GM23248 (cell line): ENCODE data around the gene VSX1. TPM values are rescaled to one million over a fixed set of nuclear protein-coding genes. Genes with fewer than 3 reads are reported as not detected.

Source experiments
- DNase-seq: peaks from one replicate; pipeline ENCODE4 v3.0.0-alpha.2; 2015
- H2AFZ ChIP-seq: fragments of 200-600 bp; sonication (generic); 2 replicates; pipeline ENCODE4 v1.6.1; 2016; ENCODE audit warnings: antibody characterized with exemption
- H3F3A ChIP-seq: fragments of 200-600 bp; sonication (generic); 2 replicates; pipeline ENCODE4 v1.6.1; 2016; ENCODE audit warnings: mild to moderate bottlenecking, antibody characterized with exemption, mixed run types; ENCODE audit not compliant: insufficient read depth
- H3K27ac ChIP-seq: fragments of 200-600 bp; sonication (generic); 2 replicates; pipeline ENCODE4 v1.5.1; 2016; ENCODE audit warnings: mild to moderate bottlenecking
- H3K27me3 ChIP-seq: fragments of 200-600 bp; sonication (generic); replicated peaks from 2 replicates; pipeline ENCODE4 v1.6.1; 2016; ENCODE audit warnings: mild to moderate bottlenecking; ENCODE audit not compliant: insufficient read depth
- H3K36me3 ChIP-seq: fragments of 200-600 bp; sonication (generic); 2 replicates; pipeline ENCODE4 v1.6.1; 2016; ENCODE audit warnings: low read depth, mild to moderate bottlenecking
- H3K4me1 ChIP-seq: fragments of 200-600 bp; sonication (generic); 2 replicates; pipeline ENCODE4 v1.6.1; 2016; ENCODE audit warnings: mild to moderate bottlenecking; ENCODE audit not compliant: insufficient read depth
- H3K4me2 ChIP-seq: fragments of 200-600 bp; sonication (generic); one replicate; pipeline ENCODE4 v1.6.1; 2016; ENCODE audit warnings: mild to moderate bottlenecking; ENCODE audit not compliant: unreplicated experiment
- H3K4me3 ChIP-seq: fragments of 200-600 bp; sonication (generic); 2 replicates; pipeline ENCODE4 v1.5.1; 2016; ENCODE audit warnings: mild to moderate bottlenecking
- H3K79me2 ChIP-seq: fragments of 200-600 bp; sonication (generic); 2 replicates; pipeline ENCODE4 v1.6.1; 2016; ENCODE audit warnings: mild to moderate bottlenecking; ENCODE audit not compliant: insufficient read depth
- H3K9ac ChIP-seq: fragments of 200-600 bp; sonication (generic); 2 replicates; pipeline ENCODE4 v1.6.1; 2016; ENCODE audit warnings: mild to moderate bottlenecking
- H3K9me2 ChIP-seq: fragments of 200-600 bp; sonication (generic); 2 replicates; pipeline ENCODE4 v1.6.1; 2016; ENCODE audit warnings: mixed run types, mild to moderate bottlenecking, moderate library complexity; ENCODE audit not compliant: insufficient read depth
- H3K9me3 ChIP-seq: fragments of 200-600 bp; sonication (generic); one replicate; pipeline ENCODE4 v1.6.1; 2017; ENCODE audit warnings: low read depth
- H4K20me1 ChIP-seq: fragments of 200-600 bp; sonication (generic); 2 replicates; pipeline ENCODE4 v1.6.0; 2016; ENCODE audit not compliant: insufficient read depth
- EZH2 ChIP-seq: fragments of 200-600 bp; sonication (generic); IDR thresholded peaks from 2 replicates; pipeline ENCODE4 v1.6.1; 2018; ENCODE audit warnings: antibody characterized with exemption, mild to moderate bottlenecking; ENCODE audit not compliant: insufficient read depth, poor library complexity, severe bottlenecking
- EZH2phosphoT487 ChIP-seq: fragments of 200-600 bp; sonication (generic); IDR thresholded peaks from 2 replicates; pipeline ENCODE4 v1.6.1; 2018; ENCODE audit warnings: antibody characterized with exemption, moderate library complexity, mild to moderate bottlenecking, low read depth; ENCODE audit not compliant: insufficient read depth
- WGBS, 2 experiments: methylation state at CpG; one replicate each; pipeline ENCODE4 v1.1.6; 2015 to 2017; ENCODE audit warnings: low lambda C conversion rate in 2 of 2, low coverage in 1 of 2; ENCODE audit errors: missing lambda C conversion rate in 2 of 2; 5-methylcytosine and 5-hydroxymethylcytosine counted together
- in situ Hi-C: fragments of 300-500 bp; cut with MboI; formaldehyde crosslinking; loops from 2 replicates; pipeline ENCODE4 v1.15.0; 2020
- polyA plus RNA-seq: library from polyadenylated mRNA; unstranded; fragments of >200 nt; fragmentation: Nextera tagmentation; extraction: Ambion mirVana; gene quantifications from 2 replicates; pipeline ENCODE4 v1.2.1, GENCODE V29; 2016
- total RNA-seq: library from RNA; depleted of rRNA; stranded (reverse); fragments of >200 nt; shearing (Covaris generic); gene quantifications from 2 replicates; pipeline ENCODE4 v1.2.3, GENCODE V29; 2014

The VSX1 gene
- total and polyA plus RNA-seq, 2 experiments from 2014 or later = not detected

DNA sequence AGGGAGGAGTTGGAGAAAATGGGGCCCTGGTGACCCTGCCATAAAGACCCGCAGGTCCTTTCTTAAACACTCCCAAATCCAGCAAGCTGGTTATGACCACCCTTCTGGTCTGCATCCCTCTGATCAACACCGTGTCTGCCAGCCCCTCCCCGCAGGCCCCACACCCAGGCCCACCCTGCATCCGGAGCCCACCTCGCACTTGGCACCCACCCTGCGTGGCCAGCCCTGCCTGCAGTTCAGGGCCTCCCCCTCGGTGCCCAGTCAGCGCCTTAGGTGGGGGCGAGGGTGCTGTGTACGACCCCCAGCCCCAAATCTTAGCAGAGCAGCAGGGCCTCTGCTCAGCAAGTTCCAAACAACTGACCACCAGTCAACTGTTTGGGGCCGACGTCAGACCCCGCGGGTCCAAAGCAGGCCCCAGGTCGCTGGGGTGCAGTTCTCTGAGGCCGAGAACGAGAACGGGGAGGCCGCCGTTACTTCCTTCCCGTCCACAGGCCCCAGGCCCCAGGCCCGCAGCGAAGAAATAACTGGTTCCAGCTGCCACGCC, 25.2 kb downstream of the VSX1 start:
- Histone ChIP-seq H3K79me2 (no peaks in the 10 kb centered on the region), H3K9me2 (no peaks in the 10 kb centered on the region), H3K4me1 (peaks cover 30% of the 10 kb centered on the region), H3K4me3 (peak overlapping the region; percentile 70), H3K9me3 (no peaks in the 10 kb centered on the region), H3K27me3 (peaks cover 16% of the 10 kb centered on the region), H3K36me3 (no peaks in the 10 kb centered on the region), H3K9ac (peak overlapping the region; percentile 69), H2AFZ (peak overlapping the region; percentile 82), H3K27ac (no peak overlapping the region), H3F3A (peaks cover 15% of the 10 kb centered on the region; the same call in 1 of the 2 replicates), H4K20me1 (no peaks in the 10 kb centered on the region), H3K4me2 (peak overlapping the region; percentile 96)
- TF ChIP-seq EZH2phosphoT487 (no peak), EZH2 (no peak)
- in situ Hi-C loops = no loop called here
- WGBS, 2 experiments = 12 to 13% methylated on average over 21 to 24 of the region's 24 CpGs
- DNase-seq = no peak

DNA sequence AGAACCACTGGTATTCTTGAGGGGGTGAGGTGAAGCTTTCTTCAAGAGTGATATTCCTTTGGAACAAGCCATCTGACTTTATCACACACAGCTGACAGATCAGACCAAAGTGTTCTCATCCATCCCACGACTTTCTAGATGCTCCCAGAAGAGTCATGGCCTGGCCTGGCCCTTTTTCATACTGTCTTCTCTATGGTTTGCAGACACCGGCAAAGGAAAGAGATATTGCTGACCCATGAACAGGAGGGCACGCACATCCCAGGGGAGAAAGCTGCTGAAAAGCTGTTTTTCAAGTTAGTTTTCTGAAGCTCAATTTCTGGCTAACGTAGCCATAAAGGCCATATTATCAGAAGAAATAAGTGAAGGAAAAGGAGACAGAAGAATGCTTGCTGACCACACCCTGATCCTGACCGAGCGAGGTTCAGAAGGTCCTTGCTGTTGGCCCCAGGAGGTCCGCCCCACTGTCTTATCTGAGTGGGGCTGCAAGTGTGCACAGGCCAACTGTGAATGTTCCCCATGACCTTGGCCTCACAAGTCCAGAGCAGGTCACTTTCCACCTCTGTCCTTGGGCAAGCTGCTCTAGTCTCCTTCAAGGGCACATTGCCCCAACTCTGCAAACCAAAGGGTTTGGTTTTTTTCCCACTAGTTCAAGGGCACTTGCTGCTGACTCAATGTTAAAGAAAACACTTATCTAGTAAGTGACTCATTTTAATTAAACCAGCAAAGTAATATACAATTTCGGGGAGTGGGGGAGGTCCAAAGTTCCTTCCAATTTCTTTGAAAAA, 26.0 kb downstream of the VSX1 start:
- Histone ChIP-seq H3K4me3 (no peak overlapping the region), H3K27ac (no peak overlapping the region), H3K4me1 (peaks cover 30% of the 10 kb centered on the region), H3K9ac (no peak overlapping the region), H3K4me2 (no peak overlapping the region), H3K36me3 (no peaks in the 10 kb centered on the region), H4K20me1 (no peaks in the 10 kb centered on the region), H3K27me3 (peaks cover 10% of the 10 kb centered on the region), H3K9me2 (no peaks in the 10 kb centered on the region), H3K79me2 (no peaks in the 10 kb centered on the region), H3F3A (peaks cover 15% of the 10 kb centered on the region; the same call in 1 of the 2 replicates), H3K9me3 (no peaks in the 10 kb centered on the region), H2AFZ (no peak overlapping the region)
- TF ChIP-seq EZH2 (no peak), EZH2phosphoT487 (no peak)
- WGBS, 2 experiments = 70 to 73% methylated on average over 8 of the region's 8 CpGs
- in situ Hi-C loops = no loop called here
- DNase-seq = peak; percentile 39

DNA sequence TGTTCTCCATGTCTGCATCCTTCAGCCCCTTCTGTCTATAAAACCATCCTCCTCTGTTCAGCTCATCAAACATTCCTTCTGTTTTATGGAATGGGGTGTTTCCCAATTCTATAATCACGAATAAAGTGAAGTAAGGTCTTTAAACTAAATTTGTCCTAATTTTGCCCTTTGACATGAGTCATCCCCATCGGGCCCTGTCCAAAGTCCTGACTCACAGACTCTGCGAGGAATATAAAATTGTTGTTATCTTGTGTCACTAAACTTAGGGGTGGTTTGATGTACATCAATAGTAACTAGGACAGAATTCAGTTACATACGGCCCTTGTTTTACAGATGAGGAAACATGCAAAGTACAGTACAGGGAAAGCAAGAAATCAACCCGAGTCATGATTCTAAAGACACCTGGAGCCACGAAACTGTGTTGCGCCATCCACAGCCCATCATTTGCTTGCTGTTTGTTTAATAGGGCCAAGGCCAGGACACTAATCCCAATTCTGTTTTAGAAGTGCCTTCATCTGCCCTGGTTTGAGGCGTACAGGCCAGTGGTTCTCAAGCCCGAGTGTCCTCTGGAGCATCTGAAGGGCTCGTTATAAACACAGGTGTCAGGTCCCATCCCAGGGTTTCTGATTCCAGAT, 26.8 kb downstream of the VSX1 start:
- Histone ChIP-seq H3K79me2 (no peaks in the 10 kb centered on the region), H4K20me1 (no peaks in the 10 kb centered on the region), H2AFZ (no peak overlapping the region), H3K4me1 (peaks cover 30% of the 10 kb centered on the region), H3K27me3 (peaks cover 2% of the 10 kb centered on the region; the same call in 1 of the 2 replicates), H3K4me2 (no peak overlapping the region), H3K9me2 (no peaks in the 10 kb centered on the region), H3K9me3 (no peaks in the 10 kb centered on the region), H3K27ac (no peak overlapping the region), H3K4me3 (no peak overlapping the region), H3K9ac (no peak overlapping the region), H3F3A (peaks cover 15% of the 10 kb centered on the region; the same call in 1 of the 2 replicates), H3K36me3 (no peaks in the 10 kb centered on the region)
- in situ Hi-C loops = no loop called here
- 56 to 58% methylated on average over 10 of the region's 10 CpGs for WGBS, 2 experiments
- TF ChIP-seq EZH2 = no peak
- TF ChIP-seq EZH2phosphoT487 = no peak
- peak; percentile 77 for DNase-seq

DNA sequence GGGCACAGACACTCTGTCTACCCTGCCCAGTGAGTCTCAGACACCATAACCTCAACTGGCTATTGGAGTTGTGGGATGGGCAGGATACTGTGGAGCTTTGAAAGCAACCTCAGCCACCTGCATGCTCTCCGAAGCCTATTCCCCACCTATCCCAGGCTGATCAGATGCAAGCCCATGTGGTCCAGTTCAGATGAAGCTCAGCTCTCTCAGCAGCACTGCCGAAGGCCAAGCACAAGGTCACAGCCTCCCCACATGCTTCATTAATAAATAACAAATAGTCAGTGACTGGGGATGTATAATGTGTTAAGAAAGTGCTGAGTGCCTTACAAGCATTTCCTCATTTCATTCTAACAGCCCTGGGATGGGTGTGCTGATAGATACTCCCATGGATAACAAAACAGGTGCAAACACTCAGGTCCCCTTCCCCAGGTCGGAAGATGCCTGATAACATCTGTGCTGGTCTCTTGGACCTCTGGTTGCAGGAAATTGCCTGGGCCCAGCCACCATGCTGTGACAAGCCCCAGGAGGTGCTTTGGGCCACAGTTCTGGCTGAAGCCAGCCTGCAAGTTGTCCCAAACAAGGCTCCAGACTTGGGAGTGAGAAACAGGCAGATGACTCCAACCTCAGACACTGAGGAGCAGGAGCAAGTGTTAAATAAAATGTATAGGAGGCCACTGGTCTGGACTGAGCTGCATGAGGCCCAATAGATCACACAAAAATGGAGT, 27.7 kb downstream of the VSX1 start:
- Histone ChIP-seq H3K4me2 (no peak overlapping the region), H3K9me3 (no peaks in the 10 kb centered on the region), H3K9me2 (no peaks in the 10 kb centered on the region), H3K4me1 (peaks cover 30% of the 10 kb centered on the region), H3K9ac (no peak overlapping the region), H3K27ac (no peak overlapping the region), H4K20me1 (no peaks in the 10 kb centered on the region), H2AFZ (no peak overlapping the region), H3K27me3 (no peaks in the 10 kb centered on the region), H3K36me3 (no peaks in the 10 kb centered on the region), H3K79me2 (no peaks in the 10 kb centered on the region), H3F3A (peaks cover 15% of the 10 kb centered on the region; the same call in 1 of the 2 replicates), H3K4me3 (no peak overlapping the region)
- 60 to 68% methylated on average over 3 of the region's 3 CpGs for WGBS, 2 experiments
- no peak for DNase-seq
- in situ Hi-C loops = no loop called here
- TF ChIP-seq EZH2 = no peak
- no peak for TF ChIP-seq EZH2phosphoT487
